B cell (primary cell): ENCODE data around the gene ZCCHC24. TPM values are rescaled to one million over a fixed set of nuclear protein-coding genes. Genes with fewer than 3 reads are reported as not detected.

Experiments used
- polyA plus RNA-seq: library from polyadenylated mRNA; depleted of rRNA; stranded (reverse); fragments of >200 nt; gene quantifications from 2 replicates; pipeline ENCODE4 v1.2.3, GENCODE V29; 2012
- total RNA-seq, 2 donors: library from RNA; stranded (reverse); fragments of 120-200 nt in 1 of 2; gene quantifications; 1 replicate in 1 of 2; 2 replicates in 1 of 2; pipeline versions ENCODE4 v1.2.3 to v1.2.4, GENCODE V29; 2013 to 2022

ZCCHC24 gene
- total and polyA plus RNA-seq, 2 donors (not counting 1 experiment from before 2014, with no cell fraction given) = 0.34 to 2.3 TPM

Other genes starting within 250 kb of the ZCCHC24 start
- 50.4 and 50.7 TPM in 2 replicates for gene PPIF, start 98.2 kb downstream of the ZCCHC24 start, total RNA-seq
- gene PPIF, start 98.2 kb downstream of the ZCCHC24 start, polyA plus RNA-seq = 100 and 199 TPM in 2 replicates
- gene EIF5AL1, start 66.9 kb upstream of the ZCCHC24 start, total RNA-seq = 0.56 and 0.76 TPM in 2 replicates
- gene EIF5AL1, start 66.9 kb upstream of the ZCCHC24 start, polyA plus RNA-seq = 1.7 and 1.8 TPM in 2 replicates
- not detected in 2 replicates for gene SFTPA2, start 114.8 kb upstream of the ZCCHC24 start, total RNA-seq
- not detected in 2 replicates for gene SFTPA2, start 114.8 kb upstream of the ZCCHC24 start, polyA plus RNA-seq
- not detected in 2 replicates for gene SFTPA1, start 165.3 kb upstream of the ZCCHC24 start, total RNA-seq
- gene SFTPA1, start 165.3 kb upstream of the ZCCHC24 start, polyA plus RNA-seq = not detected in 2 replicates